T follicular helper cell (primary cell): Measurements from ENCODE around the gene ZNF467.

Experiments
- DNase-seq: peaks from one replicate; pipeline ENCODE4 v3.0.0-alpha.2; 2020; ENCODE audit warnings: low read depth

ZNF467 gene

DNA sequence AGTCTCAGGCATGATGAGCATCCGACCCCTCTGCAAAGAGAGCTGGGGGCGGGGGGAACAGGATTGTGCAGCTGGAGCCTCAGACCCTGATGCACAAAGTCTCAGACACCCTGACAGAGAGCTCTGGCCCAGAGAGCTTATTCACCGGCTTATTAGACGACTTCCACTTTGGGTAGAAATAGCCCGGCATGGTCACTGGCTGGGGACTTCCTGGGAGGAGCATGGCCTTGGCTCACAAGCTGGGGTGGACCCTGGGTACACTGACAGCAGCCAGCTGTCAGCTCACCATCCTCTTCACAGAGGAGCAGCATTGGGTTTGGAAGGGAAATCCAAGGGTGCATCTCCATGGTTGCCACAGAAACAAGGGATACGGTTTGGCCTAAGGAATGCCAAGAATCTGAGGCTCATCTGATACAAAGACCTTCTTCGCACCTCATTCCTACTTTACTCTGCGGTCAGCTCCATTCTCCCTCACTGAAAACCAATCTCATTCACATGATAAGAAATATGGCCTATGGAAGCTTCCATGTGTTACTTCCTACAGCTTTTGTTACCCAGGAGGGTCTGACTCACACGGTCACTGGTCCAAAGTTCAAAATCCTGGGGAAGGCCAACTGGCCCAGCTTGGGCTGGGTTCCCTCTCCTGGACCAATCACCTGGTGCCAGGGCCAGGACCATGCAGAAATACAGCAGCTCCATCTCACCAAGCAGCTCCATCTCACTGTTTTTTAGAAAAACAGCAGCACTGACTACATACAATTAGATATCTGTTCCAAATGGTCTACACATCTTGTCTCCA is 25.1 kb downstream of the ZNF467 start:
- DNase-seq = no peak

DNA sequence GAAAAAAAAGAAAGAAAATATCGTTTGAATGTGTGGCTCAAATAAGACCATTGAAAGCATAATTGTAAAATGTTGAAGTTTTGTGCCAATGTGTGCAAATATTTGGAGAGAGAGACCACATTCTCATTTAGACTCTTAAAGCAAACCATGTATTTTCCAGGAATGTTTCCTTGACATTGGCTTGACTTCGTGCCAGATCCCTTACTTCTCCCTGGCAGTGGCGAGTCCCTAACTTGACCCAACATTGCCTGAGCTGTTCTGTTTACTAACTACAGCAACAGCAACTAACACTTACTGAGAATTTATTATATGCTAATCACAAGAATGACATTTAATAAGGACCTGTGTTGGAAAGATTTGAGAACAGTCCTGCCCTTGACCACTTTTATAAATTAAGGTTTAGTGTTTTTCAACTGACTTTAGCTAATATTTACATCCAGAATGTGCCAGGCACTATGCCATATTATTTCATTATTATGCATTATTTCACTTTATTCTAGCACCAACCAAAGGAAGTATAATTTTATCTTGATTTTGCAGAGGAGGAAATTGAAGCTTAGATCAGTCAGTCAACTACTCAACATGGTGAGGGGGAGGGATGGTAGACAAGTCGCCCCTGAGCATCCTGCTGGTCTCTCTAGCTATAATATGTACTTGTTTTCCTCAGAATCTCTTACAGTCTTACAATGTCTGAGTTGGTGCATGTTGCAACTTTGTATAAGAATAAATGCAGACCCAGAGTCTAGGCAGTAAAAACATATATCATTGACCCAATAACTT is 29.7 kb downstream of the ZNF467 start:
- no peak for DNase-seq

DNA sequence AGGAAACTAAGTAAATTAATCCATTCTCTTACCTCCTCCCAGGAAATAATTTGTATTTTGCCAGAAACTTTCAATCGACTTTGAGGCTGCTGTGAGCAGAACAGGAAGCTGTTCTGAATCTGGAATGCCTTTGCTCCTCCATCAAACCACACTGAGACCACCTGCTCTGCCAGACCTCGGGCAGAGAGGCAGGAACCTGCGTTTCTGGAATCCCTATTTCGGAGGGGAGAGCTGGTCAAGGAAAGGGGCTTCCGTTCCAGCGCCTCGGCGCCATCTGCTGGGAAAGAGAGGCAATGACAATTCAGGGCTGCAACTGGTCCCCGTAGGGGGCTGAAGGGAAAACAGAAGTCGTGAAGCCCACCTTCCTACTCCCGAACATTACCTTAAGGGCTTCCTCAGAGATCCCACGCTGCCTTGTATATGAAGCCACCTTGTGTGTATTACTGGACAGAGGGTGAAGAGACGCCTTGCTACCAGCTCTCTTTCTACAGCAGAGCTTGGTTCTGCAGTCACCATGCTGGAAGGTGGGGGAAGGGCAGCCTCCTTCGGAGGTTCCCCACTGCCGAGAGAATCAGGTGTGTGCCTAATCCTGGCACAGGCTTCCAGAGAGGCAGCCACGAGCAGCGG is 31.2 kb downstream of the ZNF467 start:
- peak; percentile 33 for DNase-seq

DNA sequence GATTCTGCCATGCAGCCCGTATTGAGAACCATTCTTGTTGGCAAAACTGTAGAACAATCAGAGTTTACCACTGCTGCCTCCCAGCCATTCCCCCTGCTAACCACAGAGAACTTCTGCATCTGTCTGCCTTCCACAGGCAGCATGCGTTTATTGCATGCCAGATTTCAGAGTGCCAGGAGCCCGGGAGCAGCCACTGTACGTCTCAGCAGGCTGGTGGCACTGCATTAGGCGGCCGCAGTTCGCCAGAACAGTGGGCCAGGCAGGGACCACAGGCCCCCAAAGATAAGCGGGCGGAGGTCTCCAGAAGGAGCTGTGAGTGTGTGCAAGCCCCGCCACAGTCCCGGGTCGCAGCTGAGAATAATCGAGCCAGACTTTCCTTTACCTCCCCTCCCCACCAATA is 31.8 kb downstream of the ZNF467 start:
- no peak for DNase-seq

DNA sequence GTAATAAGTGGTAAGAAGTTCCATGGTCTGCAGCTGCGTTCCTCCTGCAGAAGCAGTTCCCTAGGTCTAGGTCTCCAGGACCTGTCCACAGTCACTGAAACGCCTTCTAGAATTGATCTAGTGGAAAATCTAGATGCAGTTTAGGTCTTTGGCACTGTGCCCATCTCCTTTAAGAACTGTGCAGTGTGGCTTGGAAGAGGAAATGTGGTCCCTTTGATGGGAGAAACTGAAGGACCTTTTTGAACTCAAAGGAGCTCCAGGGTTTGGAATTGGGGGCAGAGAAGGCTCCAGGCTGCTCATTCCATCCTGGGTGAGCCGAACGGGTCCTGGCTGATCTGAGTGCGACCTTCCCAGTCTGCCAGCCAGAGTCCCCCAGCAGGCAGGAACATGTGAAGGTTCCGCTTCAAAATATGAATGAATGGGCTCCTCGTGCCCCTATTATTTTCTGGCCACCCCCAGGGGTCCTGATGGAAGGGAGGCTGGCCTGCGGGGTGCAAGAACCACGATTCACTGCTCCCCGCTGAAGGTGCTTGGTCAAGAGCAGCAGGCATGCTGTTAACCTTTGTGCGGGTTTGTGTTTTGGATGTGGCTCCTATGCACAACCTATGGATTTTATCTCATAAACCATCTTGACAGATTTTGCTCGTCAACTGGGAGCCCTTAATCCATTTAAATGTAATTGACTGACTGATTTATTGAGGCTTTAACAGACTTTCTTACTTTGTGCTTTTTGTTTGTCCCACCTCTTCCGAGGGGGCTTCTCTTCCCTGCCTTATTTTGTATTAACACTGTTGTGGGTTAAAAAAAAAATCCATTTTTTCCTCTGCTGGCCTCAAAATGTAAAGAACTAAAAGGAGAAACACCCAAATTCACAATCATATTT is 36.7 kb downstream of the ZNF467 start:
- DNase-seq = no peak

DNA sequence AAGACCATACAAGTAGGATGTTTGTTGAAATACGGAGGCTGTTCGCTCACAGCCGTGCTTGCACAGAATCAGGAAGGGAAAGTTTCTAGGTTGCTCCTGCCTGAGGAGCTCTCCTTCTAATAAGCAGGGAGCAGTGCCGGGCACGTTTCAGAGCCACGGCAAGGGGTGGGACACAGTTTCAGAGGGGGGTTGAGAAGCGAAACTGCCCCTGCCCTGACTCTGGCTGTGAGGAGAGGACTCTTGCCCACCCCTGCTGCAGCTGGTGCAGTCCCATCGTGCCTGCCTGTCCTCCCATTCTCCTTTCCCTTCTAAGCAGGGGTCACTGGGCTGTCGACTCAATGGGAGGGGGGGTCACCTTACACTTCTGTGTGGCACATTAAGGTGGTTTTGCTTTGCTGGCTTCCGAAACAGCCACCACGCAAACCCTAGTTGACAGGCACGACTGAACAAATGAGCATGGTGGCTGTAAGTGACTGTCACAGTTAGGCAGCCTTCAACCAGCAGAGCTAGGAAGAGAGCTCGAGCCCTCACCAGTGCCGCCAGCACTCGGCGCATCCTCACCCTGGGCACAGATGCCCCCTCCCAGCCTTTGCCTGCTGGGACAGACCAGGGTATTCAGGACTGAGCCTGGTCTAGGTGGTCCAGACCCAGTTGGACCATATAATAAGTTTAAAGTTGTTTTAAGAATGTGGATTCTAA is 37.5 kb downstream of the ZNF467 start:
- DNase-seq = no peak

DNA sequence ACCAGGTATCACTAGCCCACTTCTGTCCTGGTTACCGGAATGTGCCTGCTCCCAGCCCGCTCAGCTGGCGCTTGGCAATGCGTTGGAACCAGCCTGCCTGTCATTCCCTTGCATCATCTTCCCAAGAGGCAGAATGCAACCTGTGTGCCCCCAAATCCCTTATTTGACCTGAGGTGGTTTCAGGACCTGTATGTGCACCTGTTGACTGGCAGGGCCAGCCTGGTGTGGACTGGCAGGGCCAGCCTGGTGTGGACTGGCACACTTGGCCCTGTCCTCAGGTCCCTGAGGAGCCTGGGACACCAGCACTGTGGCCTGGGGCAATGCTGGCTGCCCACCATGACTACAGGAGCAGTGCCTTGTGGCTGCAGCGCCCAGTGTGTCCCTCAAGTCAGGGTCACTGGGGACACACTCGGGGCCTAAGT is 38.2 kb downstream of the ZNF467 start:
- no peak for DNase-seq

DNA sequence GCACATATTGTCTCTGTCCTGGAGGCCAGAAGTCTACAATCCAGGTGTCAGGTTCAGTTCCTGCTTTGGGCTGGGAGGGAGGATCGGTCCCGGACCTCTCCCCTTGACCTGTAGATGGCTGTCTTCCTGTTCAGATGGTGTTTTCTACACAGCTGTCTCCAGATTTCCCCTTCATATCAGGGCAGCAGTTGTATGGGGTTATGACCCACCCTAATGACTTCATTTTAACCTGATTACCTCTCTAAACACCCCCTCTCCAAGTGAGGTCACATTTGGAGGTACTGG is 38.7 kb downstream of the ZNF467 start:
- no peak for DNase-seq

DNA sequence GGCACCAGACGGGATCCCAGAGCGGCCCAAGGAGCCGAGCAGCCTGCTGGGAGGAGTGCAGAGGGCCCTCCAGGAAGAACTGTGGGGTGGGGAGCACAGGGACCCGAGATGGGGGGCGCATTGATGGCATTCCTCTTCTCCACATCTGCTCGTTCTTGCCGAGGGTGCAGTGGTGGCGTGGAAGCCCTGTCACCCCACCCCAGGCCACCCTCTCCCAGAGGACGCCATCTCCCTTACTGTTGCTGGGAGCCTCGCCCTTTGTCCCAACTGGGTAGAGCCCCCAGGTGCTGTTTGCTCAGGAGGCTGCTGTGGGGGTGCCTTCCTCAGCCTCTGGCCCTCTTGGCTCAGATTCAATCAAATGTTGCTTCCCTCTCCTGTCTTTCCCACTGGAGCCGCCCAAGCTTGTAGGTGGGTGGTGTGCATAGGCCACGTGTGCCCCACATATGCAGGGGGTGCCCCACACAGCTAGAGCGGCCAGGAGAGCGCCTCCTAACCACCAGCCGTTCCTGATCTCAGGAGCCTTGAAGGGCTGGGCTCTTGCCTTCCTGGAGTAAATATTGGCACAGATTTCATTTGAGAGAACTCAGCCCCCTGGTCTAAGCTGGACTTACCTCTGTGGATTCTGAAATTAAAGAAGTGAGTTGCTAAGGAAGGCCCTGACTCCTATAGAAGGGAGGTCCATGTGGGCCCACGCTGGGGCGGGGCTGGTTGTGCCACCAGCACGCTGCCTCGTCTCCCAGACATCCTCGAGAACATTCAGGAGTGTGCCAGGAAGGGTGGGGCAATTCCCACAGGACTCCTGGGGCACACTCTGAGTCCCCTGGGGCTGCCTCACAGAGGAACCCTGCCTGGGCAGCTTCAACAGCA is 39.2 kb downstream of the ZNF467 start:
- no peak for DNase-seq

DNA sequence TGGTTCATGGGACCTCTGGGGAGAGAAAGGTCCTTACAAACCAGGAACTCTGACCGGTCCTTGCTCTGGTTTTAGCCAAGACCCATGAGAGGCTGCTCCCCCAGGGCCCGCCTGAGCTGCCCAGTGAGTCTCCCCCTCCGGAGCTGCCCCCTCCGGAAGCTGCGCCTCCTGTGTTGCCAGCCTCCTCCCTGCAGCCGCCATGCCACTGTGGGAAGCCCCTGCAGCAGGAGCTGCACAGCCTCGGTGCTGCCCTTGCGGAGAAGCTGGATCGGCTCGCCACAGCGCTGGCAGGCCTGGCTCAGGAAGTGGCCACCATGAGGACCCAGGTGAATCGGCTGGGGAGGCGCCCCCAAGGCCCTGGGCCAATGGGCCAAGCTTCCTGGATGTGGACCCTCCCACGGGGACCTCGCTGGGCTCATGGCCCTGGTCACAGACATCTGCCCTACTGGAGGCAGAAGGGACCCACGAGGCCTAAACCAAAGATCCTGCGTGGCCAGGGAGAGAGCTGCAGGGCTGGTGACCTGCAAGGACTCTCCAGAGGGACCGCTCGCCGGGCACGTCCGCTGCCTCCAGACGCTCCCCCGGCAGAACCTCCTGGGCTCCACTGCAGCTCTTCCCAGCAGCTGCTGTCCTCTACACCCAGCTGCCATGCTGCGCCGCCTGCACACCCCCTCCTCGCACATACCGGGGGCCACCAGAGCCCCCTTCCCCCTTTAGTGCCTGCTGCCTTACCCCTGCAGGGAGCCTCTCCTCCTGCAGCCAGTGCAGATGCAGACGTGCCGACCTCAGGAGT is 40.1 kb downstream of the ZNF467 start:
- no peak for DNase-seq

DNA sequence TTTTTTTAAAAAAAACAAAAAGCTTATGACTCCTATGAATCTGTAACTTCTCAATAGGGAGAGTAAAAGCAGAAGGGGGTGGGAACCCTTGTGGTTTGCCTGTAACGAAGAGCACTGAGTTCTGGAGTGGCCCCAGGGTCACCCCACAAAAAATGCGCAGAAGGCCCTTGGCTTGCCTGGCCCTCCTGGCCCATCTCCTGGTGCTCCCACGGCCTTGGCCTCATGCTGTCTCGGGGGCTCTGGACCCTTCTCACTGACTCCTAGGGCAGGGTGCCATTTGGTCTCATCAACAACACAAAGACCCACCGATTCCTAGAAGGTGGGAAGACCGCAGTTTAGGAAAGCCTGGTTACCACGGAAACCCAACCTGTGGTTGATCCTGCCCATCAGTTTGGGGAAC is 40.8 kb downstream of the ZNF467 start:
- DNase-seq = no peak

DNA sequence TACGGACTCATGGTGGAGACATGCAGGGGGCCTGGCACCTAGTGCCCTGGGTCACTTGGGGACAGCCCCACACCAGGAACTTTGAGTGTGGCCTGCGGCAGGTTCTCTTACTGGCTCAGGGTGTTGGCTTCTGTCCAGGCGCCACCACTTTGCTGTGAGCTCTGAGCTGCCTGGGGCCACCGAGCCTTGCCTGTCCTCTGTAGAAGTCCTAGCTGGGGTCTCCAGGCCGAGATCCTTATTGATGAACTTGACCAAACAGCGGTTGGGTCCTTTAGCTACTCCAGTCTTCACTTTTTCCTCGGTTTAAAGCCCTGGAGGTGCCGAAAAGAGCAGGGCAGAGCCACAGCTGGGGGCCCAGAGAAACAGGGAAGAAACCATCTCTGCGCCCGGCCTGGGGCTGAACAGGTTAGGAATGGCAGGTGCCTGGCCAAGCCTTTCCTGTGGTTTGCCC is 41.3 kb downstream of the ZNF467 start:
- DNase-seq = no peak

DNA sequence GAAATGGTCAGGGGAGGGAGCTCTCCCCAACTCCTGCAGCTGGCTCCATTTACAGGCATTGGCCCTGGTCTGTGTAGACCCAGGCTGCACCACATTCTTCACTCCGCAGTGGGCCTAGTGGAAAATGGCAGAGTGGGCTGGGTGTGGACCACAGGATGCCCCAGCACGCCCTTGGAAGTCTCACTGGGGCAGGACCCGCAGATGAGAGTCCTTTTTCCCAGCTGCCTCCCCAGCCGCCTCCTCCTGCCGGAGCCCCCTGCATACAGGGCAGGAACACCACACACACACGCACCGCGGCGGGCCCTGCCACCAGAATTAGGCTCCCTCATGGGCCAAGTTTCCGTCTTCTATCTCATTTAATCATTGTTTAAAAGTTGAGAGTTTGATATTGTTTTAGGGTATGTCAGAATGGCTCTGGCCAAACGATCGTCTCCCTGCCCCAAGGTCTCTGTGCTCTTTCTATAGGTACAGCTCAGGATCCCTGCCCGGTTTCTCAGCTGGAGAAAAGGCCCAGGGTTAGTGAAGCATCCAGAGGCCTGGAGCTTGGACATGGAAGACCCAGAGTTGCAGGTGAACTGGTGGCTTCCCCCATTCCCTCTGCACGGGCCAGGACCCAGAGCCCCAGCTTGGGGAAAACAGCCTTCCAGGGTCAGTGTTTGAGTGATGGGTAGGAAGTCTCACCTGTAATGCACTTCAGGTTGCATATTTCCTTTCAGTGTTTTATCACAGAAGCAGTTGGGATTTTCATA is 42.0 kb downstream of the ZNF467 start:
- DNase-seq = no peak

DNA sequence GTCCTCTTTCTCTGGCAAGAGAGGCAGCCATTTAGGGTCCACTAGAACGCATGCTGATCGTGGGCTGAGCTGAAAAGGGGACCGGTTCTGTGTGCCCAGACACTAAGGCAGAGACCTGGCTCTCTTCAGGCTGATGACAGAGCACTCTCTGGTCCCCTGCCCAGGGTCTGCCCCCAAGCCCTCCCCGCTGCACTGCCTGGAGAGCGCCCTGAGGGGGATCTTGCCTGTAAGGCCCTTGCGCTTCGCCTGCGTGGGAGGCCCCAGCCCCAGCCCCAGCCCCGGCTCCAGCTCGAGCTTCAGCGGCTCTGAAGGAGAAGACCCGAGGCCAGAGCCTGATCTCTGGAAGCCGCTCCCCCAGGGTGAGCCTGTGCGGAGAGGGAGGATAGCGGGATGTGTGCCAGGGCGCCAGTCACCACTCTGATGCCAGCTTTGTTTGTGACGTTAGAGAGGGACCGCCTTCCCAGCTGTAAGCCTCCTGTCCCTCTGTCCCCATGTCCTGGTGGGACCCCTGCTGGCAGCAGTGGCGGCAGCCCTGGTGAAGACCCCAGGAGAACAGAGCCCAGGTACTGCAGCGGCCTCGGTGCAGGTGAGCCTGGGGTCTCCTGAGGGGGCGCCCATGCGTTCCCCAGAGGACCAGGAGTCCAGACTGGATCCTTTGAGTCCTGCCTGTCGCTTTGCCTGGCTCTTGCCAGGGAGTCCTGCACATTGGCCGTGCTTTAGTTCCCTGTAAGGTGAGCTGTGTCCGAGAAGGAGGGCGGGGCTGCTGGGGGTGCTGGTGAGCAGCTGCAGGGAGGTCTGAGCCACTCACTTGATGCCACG is 43.2 kb downstream of the ZNF467 start:
- DNase-seq = no peak

DNA sequence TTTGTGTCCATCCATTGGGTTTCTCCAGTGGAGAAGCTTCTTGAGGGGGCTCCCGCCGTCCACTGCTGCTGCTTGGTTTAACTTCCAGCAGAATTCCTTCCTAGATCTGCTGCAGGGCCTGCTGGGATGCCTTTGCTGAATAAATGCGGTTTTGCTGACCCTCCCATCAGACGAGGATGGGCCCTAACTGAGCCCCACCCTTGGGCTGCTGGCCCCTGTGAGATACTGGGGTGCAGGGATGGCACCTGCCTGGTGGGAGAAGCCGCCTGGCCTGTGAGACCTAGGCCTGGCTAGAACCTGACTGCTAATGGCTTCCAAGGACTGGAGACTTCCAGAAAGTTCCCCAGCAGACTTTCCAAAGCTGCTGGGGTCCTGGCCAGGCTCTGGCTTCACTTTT is 43.8 kb downstream of the ZNF467 start:
- no peak for DNase-seq

DNA sequence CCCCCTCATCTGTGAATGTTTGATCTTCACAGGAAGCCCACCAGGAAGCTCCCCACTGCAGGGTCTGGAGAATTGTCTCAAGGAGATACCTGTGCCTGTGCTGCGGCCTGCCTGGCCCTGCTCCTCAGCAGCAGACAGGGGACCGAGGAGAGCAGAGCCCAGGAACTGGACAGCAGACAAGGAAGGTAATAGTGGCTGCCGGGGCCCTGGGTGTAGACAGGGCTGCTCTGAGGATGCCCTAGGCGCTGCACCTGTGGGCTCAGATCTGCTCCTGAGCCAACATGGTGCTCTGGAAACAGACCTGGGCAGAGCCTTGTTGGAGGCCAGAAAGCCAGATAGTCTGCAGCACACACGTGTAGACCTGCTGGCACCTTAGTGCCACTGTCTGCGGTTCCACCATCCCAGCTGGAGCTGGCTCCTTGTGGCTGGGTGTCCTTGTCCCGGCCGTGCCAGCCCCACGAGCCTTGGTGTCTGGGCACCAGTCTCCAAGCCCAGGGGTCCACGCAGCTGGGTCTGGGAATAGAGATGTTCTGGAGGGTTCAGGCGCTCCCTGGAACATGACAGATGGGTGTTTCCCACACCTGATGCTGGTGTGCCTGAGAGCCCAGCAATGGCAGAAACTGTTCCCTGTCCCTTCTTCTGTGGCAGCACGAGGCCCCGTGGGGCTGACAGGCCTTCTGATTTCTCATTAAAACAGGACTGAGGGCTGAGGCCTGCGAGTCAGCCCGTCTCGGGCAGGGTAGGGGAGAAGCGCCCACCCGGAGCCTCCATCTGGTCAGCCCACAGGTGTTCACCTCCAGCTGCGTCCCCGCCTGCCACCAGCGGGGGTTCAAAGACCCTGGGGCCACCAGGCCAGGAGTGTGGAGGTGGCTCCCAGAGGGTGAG is 44.7 kb downstream of the ZNF467 start:
- no peak for DNase-seq

DNA sequence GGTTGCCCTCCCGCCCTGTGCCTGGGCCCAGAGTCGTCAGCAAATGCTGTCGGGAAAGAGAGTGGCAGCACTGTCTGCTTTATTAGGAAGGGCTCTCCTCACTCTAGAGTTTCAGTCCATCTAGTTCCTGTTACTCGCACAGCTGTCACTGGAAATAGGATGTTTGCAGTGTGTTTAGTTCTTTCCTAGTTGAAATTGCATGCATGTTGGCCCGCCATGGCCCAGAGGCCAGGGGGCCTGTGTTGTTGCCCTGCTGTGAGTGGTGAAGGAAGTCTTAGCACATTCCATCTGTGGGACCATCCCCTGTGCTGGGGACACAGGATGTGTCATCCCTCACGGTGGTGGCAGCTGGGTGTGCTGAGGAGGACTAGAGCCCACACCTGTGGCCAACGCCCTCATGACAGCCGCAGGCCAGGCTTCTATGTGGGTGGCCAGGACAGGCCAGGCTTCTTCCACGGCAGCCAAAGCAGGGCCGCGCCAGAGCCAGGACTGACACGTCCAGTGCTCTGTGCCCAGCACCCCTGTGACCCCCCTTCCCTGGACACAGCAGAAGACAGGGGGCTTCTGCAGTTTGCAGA is 45.4 kb downstream of the ZNF467 start:
- no peak for DNase-seq
